Measurements from ENCODE around the gene KIF1A. TPM values are rescaled to one million over a fixed set of nuclear protein-coding genes. Genes with fewer than 3 reads are reported as not detected.

The KIF1A gene
- polyA plus RNA-seq, 1 donor from 2014 or later: not detected

- H3K4me3 Mint-ChIP-seq: no peak overlapping the region
- peaks cover 5% of the 10 kb centered on the region for H3K27me3 Mint-ChIP-seq
- H3K9me3 Mint-ChIP-seq: no peaks in the 10 kb centered on the region
- H3K27ac Mint-ChIP-seq: no peak overlapping the region
- no peaks in the 10 kb centered on the region for H3K4me1 Mint-ChIP-seq
- no peaks in the 10 kb centered on the region for H3K36me3 Mint-ChIP-seq
These were observed 89.4 kb downstream of the KIF1A start for GRCh38 chr2:240730501-240731177.

GRCh38 chr2:240728827-240729226 lies 91.2 kb downstream of the KIF1A start:
- Mint-ChIP-seq H3K27ac (no peak overlapping the region), H3K4me1 (no peaks in the 10 kb centered on the region), H3K4me3 (no peak overlapping the region), H3K36me3 (no peaks in the 10 kb centered on the region), H3K9me3 (no peaks in the 10 kb centered on the region), H3K27me3 (peaks cover 5% of the 10 kb centered on the region)

GRCh38 chr2:240728361-240728760 lies 91.7 kb downstream of the KIF1A start:
- Mint-ChIP-seq H3K27me3 (peaks cover 5% of the 10 kb centered on the region), H3K9me3 (no peaks in the 10 kb centered on the region), H3K4me3 (no peak overlapping the region), H3K27ac (peak overlapping the region in 1 of 3 donors; percentile 41), H3K4me1 (no peaks in the 10 kb centered on the region), H3K36me3 (no peaks in the 10 kb centered on the region)

GRCh38 chr2:240727913-240728312 lies 92.1 kb downstream of the KIF1A start:
- H3K9me3 Mint-ChIP-seq: no peaks in the 10 kb centered on the region

GRCh38 chr2:240727439-240727838 lies 92.6 kb downstream of the KIF1A start:
- no peaks in the 10 kb centered on the region for H3K4me1 Mint-ChIP-seq
- H3K36me3 Mint-ChIP-seq: no peaks in the 10 kb centered on the region
- peaks cover 5% of the 10 kb centered on the region for H3K27me3 Mint-ChIP-seq
- no peaks in the 10 kb centered on the region for H3K9me3 Mint-ChIP-seq
- H3K27ac Mint-ChIP-seq: no peak overlapping the region
- no peak overlapping the region for H3K4me3 Mint-ChIP-seq

More at GRCh38 chr2:240727913-240728312, 92.1 kb downstream of the KIF1A start:
- Mint-ChIP-seq H3K36me3 (no peaks in the 10 kb centered on the region), H3K4me3 (no peak overlapping the region), H3K4me1 (no peaks in the 10 kb centered on the region), H3K27ac (peak overlapping the region in 1 of 3 donors; percentile 41), H3K27me3 (peaks cover 5% of the 10 kb centered on the region)

GRCh38 chr2:240726876-240727275 lies 93.1 kb downstream of the KIF1A start:
- no peaks in the 10 kb centered on the region for H3K36me3 Mint-ChIP-seq
- H3K4me3 Mint-ChIP-seq: no peak overlapping the region
- peaks cover 5% of the 10 kb centered on the region for H3K27me3 Mint-ChIP-seq
- no peaks in the 10 kb centered on the region for H3K9me3 Mint-ChIP-seq
- H3K4me1 Mint-ChIP-seq: no peaks in the 10 kb centered on the region
- H3K27ac Mint-ChIP-seq: no peak overlapping the region

GRCh38 chr2:240725671-240726070 lies 94.3 kb downstream of the KIF1A start:
- Mint-ChIP-seq H3K36me3 (no peaks in the 10 kb centered on the region), H3K27me3 (peaks cover 2% of the 10 kb centered on the region), H3K4me1 (no peaks in the 10 kb centered on the region), H3K27ac (no peak overlapping the region), H3K4me3 (no peak overlapping the region), H3K9me3 (no peaks in the 10 kb centered on the region)

- H3K4me1 Mint-ChIP-seq: no peaks in the 10 kb centered on the region
- H3K9me3 Mint-ChIP-seq: no peaks in the 10 kb centered on the region
- H3K27me3 Mint-ChIP-seq: peaks cover 2% of the 10 kb centered on the region
- no peak overlapping the region for H3K4me3 Mint-ChIP-seq
- H3K36me3 Mint-ChIP-seq: no peaks in the 10 kb centered on the region
- H3K27ac Mint-ChIP-seq: no peak overlapping the region
These were observed 94.8 kb downstream of the KIF1A start for GRCh38 chr2:240725266-240725665.

GRCh38 chr2:240724431-240724830 lies 95.6 kb downstream of the KIF1A start:
- Mint-ChIP-seq H3K9me3 (no peaks in the 10 kb centered on the region), H3K4me1 (no peaks in the 10 kb centered on the region), H3K4me3 (no peak overlapping the region), H3K36me3 (no peaks in the 10 kb centered on the region), H3K27ac (no peak overlapping the region), H3K27me3 (no peaks in the 10 kb centered on the region)

GRCh38 chr2:240723851-240724250 lies 96.2 kb downstream of the KIF1A start:
- Mint-ChIP-seq H3K4me1 (no peaks in the 10 kb centered on the region), H3K9me3 (no peaks in the 10 kb centered on the region), H3K27me3 (no peaks in the 10 kb centered on the region), H3K36me3 (no peaks in the 10 kb centered on the region), H3K27ac (no peak overlapping the region), H3K4me3 (no peak overlapping the region)

- Mint-ChIP-seq H3K27me3 (no peaks in the 10 kb centered on the region), H3K4me1 (no peaks in the 10 kb centered on the region), H3K9me3 (no peaks in the 10 kb centered on the region), H3K36me3 (no peaks in the 10 kb centered on the region), H3K27ac (peak overlapping the region in 1 of 3 donors; percentile 74), H3K4me3 (no peak overlapping the region)
These were observed 97.0 kb downstream of the KIF1A start for GRCh38 chr2:240722796-240723735.

GRCh38 chr2:240722376-240722775 lies 97.6 kb downstream of the KIF1A start:
- H3K4me3 Mint-ChIP-seq: no peak overlapping the region
- H3K27ac Mint-ChIP-seq: no peak overlapping the region
- H3K4me1 Mint-ChIP-seq: no peaks in the 10 kb centered on the region
- H3K27me3 Mint-ChIP-seq: no peaks in the 10 kb centered on the region
- H3K36me3 Mint-ChIP-seq: no peaks in the 10 kb centered on the region
- no peaks in the 10 kb centered on the region for H3K9me3 Mint-ChIP-seq

GRCh38 chr2:240721596-240722180 lies 98.3 kb downstream of the KIF1A start:
- H3K4me3 Mint-ChIP-seq: no peak overlapping the region
- H3K4me1 Mint-ChIP-seq: no peaks in the 10 kb centered on the region
- H3K36me3 Mint-ChIP-seq: no peaks in the 10 kb centered on the region
- no peaks in the 10 kb centered on the region for H3K9me3 Mint-ChIP-seq
- no peak overlapping the region for H3K27ac Mint-ChIP-seq
- H3K27me3 Mint-ChIP-seq: no peaks in the 10 kb centered on the region

- Mint-ChIP-seq H3K36me3 (no peaks in the 10 kb centered on the region), H3K9me3 (no peaks in the 10 kb centered on the region), H3K27me3 (peaks cover 6% of the 10 kb centered on the region), H3K4me3 (no peak overlapping the region), H3K27ac (no peak overlapping the region), H3K4me1 (no peaks in the 10 kb centered on the region)
These were observed 99.1 kb downstream of the KIF1A start for GRCh38 chr2:240720686-240721595.
